ENCODE measurements around the gene TTC23. TPM values are rescaled to one million over a fixed set of nuclear protein-coding genes. Genes with fewer than 3 reads are reported as not detected.

Gene TTC23
- total RNA-seq, 1 experiment from 2014 or later: 18.1 TPM

DNA sequence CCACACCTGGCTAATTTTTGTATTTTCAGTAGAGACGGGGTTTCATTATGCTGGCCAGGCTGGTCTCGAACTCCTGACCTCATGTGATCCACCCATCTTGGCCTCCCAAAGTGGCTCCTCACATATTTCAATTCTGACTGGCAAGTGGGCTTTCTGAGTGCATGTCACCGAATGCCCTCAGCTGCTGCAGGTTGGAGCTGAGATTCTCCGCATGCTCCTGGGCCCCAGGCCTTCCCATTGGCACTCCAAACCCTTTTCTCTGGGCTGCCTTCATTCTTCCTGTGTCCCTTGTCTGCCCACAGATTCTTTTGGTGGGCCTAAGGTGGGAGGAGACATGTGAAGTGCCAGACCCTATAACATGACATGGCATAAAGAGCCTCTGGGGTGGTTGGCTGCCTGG is 77.2 kb downstream of the TTC23 start:
- in situ Hi-C loops (cut with HindIII; ENCODE audit: low pct_unique_long_range_greater_than_20kb, low sequenced_read_pairs): no loop called here
- no peak for DNase-seq (ENCODE audit: low read depth)

- DNase-seq (ENCODE audit: low read depth): no peak
- in situ Hi-C loops (cut with HindIII; ENCODE audit: low pct_unique_long_range_greater_than_20kb, low sequenced_read_pairs): no loop called here
Observed at GRCh38 chr15:99170476-99171065, 78.8 kb downstream of the TTC23 start.

DNA sequence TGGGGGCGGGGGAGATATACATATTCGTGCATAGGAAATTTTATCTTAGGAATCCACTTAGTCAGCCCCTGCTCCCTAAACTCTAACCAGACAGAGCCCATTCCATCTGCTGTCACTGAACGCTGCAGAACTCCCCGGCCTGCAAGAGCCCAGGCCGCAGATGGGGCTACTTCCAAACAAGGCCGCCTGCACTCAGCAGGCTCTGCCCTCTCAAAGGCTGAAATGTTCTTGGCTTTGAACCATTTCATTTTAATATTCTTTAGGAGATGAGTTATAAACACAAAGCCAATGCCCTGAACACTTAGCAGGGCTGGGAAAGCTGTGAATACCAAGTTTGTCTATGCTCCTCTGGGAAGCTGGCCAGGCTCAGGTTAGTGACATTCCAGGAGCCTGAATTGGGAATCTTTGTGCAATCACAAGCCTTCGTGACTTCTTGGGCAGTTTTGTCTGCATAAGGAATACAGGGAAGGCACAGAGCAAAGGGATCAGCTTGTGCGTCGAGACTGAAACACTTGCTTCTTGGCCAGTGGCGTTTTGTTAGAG is 79.5 kb downstream of the TTC23 start:
- in situ Hi-C loops (cut with HindIII; ENCODE audit: low pct_unique_long_range_greater_than_20kb, low sequenced_read_pairs): no loop called here

DNA sequence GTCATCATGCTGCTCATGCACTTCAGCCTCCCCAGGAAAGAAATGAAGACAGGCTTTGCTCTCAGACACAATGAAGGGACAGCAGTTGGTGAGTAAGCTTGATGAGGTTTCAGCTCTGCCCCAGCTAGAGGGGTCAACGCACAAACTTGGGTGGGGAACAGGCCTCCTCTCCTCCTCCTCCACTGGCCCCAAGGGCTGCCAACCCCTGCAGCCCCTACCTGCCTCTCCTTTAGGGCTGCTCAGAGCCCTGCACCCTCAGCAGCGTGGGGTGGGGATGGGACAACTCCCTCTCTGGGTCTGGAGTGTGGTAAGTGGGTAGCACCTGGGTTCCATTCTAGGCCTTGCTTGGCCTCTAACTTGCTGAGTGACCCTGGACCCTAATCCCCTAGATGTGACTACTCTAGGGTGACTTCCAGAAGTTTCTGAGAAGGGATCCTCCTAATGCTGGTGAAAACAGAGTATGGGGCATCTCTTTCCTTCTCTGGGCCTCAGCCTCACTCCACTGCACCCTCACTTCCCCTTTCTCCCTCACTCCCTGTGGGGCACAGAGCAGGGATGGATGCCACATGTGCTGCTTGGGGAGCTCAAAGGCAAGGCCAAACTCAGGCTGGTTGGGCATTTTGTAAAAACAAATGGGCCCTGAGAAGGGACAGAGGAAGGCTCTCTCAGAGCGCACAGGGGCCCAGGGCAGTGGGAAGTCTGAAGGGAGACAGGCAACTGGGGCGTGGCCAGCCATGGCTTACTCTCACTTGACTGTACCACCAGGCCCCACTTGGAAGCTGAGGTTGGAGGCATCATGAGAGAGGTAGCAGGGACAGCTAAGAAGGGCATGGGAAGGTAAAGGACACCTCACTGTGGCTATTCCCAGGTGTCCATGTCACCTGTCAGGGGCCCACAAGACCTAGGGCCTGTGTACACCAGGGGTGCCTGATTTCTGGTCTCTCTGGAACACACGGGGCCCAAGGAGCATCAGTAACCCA is 80.5 kb downstream of the TTC23 start:
- in situ Hi-C loops (cut with HindIII; ENCODE audit: low pct_unique_long_range_greater_than_20kb, low sequenced_read_pairs): no loop called here
- DNase-seq (ENCODE audit: low read depth): no peak

More for the DNA sequence above, 79.5 kb downstream of the TTC23 start:
- no peak for DNase-seq (ENCODE audit: low read depth)

GRCh38 chr15:99167640-99168039 is 81.7 kb downstream of the TTC23 start:
- in situ Hi-C loops (cut with HindIII; ENCODE audit: low pct_unique_long_range_greater_than_20kb, low sequenced_read_pairs): no loop called here
- no peak for DNase-seq (ENCODE audit: low read depth)

DNA sequence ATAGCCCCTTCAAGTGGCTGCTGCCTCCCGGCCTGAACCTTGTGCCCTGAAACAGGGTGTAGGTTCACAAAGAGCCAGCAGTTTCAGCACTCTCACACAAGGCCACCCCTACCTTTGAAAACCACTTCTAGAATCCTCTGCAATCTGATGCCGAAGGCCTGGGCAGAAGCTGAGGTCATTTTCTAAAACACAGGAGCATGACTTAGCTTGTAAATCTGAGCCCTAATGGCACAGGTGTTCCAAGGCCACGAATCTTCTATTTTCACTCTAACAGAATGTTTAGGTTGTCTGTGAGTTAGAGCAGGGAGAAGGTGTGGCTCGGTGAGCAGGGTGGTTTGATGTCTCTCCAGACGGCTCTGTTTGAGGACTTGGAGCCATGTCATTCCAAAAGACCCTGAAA is 82.2 kb downstream of the TTC23 start:
- DNase-seq (ENCODE audit: low read depth): no peak
- in situ Hi-C loops (cut with HindIII; ENCODE audit: low pct_unique_long_range_greater_than_20kb, low sequenced_read_pairs): no loop called here

GRCh38 chr15:99165956-99166689 is 83.3 kb downstream of the TTC23 start:
- DNase-seq (ENCODE audit: low read depth): no peak
- in situ Hi-C loops (cut with HindIII; ENCODE audit: low pct_unique_long_range_greater_than_20kb, low sequenced_read_pairs): no loop called here

DNA sequence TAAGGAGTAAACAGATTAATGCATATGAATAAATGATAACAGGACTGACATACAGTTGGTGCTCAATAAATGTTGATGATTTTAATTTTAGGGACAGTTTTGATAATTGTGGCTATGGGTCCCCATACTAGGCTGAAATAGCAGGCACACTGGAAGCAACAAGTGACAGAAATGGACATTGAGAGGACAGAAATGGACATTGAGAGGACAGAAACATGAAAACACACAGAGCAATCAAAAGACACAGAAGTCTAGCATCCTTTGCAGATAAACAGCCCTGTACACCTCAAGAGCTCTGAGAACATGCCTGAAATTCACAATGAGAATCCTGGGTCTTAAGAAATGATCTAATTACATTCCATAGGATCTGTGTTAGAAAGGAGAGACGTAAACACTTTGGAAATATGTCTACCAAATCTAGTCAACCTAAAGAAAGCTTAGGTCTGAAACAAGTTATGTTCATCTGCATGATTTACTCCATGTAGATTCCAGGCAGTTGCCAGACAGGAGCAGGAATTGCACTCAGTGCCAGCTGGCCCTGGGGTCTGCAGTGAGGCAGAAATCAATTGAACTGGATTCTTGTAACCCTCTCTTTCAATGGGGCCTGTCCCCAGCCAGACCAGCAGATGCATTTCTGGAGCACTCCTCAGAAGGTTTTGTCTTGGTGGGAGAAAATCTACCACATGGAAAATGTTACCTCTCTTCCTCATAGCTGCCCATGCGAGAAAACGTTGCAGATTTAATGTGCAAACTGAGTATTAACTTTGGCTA is 84.2 kb downstream of the TTC23 start:
- DNase-seq (ENCODE audit: low read depth): no peak
- in situ Hi-C loops (cut with HindIII; ENCODE audit: low pct_unique_long_range_greater_than_20kb, low sequenced_read_pairs): no loop called here

GRCh38 chr15:99164119-99164518 is 85.3 kb downstream of the TTC23 start:
- no peak for DNase-seq (ENCODE audit: low read depth)
- in situ Hi-C loops (cut with HindIII; ENCODE audit: low pct_unique_long_range_greater_than_20kb, low sequenced_read_pairs): no loop called here

DNA sequence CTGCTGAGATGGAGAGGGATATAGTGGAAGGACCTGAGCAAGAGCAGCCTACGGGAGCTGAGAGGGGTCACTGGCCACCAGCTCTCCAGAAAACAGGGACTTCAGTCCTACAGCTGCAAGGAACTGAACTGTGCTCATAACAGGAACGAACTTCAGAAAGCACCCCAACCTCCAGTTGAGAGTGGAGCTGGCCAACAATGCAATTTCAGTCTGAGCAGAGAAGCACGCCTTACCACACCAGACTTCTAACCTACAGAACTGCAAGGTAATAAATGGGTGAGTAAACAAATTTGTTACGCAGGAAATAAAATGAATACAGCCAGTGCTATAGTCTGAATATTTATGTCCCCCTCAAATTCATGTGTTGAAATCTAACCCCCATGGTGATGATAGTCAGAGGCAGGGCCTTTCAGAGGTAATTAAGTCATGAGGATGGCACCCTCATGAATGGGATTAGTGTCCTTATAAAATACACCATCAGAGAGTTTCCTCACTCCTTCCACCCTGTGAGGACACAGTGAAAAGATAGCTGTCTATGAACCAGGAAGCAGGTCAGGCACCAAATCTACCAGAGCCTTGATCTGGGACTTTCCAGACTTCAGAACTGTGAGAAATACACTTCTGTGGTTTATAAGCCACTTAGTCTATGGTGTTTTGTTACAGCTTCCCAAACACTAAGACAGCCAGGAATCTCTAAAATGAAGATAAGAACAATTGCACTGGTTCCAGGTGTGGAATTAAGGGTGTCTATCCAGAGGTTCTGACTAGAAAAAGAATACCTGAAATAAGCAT is 85.9 kb downstream of the TTC23 start:
- DNase-seq (ENCODE audit: low read depth): no peak
- in situ Hi-C loops (cut with HindIII; ENCODE audit: low pct_unique_long_range_greater_than_20kb, low sequenced_read_pairs): no loop called here

GRCh38 chr15:99158626-99159412 is 90.6 kb downstream of the TTC23 start:
- in situ Hi-C loops (cut with HindIII; ENCODE audit: low pct_unique_long_range_greater_than_20kb, low sequenced_read_pairs): no loop called here
- DNase-seq (ENCODE audit: low read depth): peak; percentile 64

DNA sequence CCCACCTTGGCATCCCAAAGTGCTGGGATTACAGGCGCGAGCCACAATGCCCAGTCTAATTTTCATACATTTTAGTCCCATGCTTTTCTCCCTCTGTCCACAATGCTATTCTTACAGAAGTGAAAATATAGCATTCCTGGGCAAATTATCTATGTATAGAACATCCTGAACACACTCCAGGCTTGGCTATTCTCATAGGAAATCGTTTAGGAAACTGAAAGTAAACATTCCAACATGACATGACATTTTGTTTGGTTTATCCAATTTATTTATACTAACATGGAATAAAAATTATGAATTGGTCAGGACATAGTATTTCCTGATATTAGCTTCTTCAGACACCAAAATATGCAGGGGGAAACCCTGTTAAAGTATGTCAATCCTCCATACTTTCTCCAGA is 91.9 kb downstream of the TTC23 start:
- in situ Hi-C loops (cut with HindIII; ENCODE audit: low pct_unique_long_range_greater_than_20kb, low sequenced_read_pairs): no loop called here
- no peak for DNase-seq (ENCODE audit: low read depth)

- in situ Hi-C loops (cut with HindIII; ENCODE audit: low pct_unique_long_range_greater_than_20kb, low sequenced_read_pairs): no loop called here
- no peak for DNase-seq (ENCODE audit: low read depth)
Observed at GRCh38 chr15:99155961-99156443, 93.4 kb downstream of the TTC23 start.

DNA sequence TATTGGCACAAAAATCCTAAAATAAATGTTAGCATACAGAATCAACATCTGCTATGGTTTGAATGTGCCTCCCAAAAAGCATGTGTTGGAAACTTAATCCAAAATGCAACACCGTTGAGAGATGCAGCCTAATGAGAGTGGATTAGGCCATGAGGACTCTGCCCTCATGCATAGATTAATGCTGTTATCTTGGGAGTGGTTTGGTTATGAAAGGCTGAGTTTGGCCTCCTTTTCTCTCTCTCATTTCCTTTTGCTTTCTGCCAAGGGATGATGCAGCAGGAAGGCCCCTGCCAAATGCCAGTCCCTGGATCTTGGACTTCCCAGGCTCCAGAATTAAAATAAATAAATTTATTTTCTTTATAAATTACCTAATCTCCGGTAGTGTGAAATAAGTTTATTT is 95.1 kb downstream of the TTC23 start:
- no peak for DNase-seq (ENCODE audit: low read depth)
- in situ Hi-C loops (cut with HindIII; ENCODE audit: low pct_unique_long_range_greater_than_20kb, low sequenced_read_pairs): no loop called here

GRCh38 chr15:99153026-99153535 is 96.3 kb downstream of the TTC23 start:
- no peak for DNase-seq (ENCODE audit: low read depth)
- in situ Hi-C loops (cut with HindIII; ENCODE audit: low pct_unique_long_range_greater_than_20kb, low sequenced_read_pairs): no loop called here

- in situ Hi-C loops (cut with HindIII; ENCODE audit: low pct_unique_long_range_greater_than_20kb, low sequenced_read_pairs): no loop called here
- DNase-seq (ENCODE audit: low read depth): no peak
Observed at GRCh38 chr15:99151156-99151555, 98.2 kb downstream of the TTC23 start.

All from Caki2 (cell line).